Central memory CD4-positive, alpha-beta T cell (primary cell): Measurements from ENCODE around the gene RAB6D.
"Not testable (repeated sequence)": the region's sequence is repeated elsewhere in the genome, so short reads cannot be mapped to it uniquely, and the experiment has no call there.

Source experiments
- DNase-seq: peaks from one replicate; pipeline ENCODE4 v3.0.0; 2022

RAB6D gene

GRCh38 chr2:131365452-131365851 lies 1.5 kb upstream of the RAB6D start:
- no peak for DNase-seq

DNA sequence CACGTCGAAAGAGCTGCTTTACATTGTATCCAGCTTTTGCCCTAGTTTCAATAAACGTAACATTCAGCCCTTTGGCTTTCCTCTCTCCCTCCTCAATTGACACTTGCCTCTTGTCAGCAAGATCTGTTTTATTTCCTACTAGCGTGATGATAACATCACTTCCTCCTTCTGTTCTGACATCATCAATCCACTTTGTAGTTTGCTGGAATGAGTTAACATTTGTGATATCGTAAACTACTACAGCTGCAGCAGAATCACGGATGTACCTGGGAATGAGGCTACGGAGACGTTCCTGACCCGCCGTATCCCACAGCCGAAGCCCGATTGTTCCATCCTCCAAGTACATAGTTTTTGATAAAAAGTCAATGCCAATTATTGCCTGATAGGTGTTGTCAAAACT lies 755 bp downstream of the RAB6D start:
- not testable (repeated sequence) for DNase-seq

DNA sequence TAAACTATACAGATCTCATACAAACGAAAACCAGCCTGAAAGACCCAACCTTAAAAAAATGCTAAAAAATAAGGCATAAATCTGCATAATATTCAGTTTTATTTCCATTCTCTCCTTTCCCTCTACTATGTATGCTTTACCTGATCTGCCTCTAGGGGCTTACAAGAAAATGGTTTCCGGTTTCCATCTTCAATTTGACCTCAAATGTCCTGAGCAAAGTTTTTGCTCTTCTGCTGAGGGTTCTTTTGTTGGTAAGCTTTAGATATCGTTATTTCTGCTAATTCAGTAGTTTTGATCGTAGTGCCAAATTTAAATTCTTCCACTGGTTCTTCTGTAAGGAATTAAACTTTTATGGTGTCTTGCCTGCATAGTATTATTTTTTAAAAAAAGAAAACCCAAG lies 2.2 kb downstream of the RAB6D start:
- not testable (repeated sequence) for DNase-seq

DNA sequence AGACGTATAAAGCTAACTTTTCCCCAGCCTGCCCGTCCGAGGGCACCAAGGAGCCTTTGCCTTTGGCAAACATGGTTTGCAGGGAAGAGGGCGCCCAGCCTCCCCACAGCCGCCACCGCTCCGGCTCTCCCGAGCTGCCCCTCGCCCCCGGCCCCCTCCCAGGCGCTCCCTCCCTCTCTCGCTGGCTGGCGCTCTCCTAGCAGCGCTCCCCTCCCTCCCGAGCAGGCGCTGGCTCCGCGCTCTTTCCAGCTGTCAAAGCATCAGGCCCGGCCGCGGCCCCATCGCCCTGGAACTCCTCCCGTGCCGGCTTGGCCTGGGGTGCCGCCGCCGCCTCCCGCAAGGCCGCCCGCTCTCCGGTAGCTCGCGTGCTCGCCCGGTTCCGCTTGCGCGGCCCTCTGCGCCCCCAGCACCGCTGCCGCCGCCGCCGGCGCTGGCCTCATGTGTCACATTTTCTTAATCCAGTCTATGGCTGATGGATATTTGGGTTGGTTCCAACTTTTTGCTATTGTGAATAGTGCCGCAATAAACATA lies 10.7 kb downstream of the RAB6D start:
- DNase-seq = not testable (repeated sequence)

DNA sequence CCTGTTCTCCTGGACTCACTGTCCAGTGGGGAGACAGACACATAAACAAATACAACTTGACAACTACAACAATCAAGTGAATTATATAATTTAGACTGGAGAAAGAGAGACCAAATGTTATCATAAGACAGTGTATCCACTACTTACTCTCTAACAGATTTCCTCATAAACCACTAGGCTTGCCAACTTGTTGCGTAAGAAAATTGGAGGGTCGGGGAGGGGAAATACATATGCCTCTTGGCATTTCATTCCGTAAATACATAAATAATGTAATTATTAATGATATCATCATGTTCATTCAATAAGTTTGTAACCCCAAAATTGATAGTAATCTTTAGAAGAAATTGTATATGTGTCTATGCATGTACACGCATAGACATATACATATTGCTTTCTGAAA lies 14.9 kb downstream of the RAB6D start:
- no peak for DNase-seq

DNA sequence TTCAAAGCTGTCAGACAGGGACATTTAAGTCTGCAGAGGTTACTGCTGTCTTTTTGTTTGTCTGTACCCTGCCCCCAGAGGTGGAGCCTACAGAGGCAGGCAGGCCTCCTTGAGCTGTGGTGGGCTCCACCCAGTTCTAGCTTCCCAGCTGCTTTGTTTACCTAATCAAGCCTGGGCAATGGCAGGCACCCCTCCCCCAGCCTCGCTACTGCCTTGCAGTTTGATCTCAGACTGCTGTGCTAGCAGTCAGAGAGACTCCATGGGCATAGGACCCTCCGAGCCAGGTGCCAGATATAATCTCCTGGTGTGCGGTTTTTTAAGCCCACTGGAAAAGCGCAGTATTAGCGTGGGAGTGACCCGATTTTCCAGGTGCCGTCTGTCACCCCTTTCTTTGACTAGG lies 16.9 kb downstream of the RAB6D start:
- DNase-seq = not testable (repeated sequence)

- not testable (repeated sequence) for DNase-seq
These were observed 24.7 kb downstream of the RAB6D start for GRCh38 chr2:131339307-131339706.

GRCh38 chr2:131335319-131335718 lies 28.6 kb downstream of the RAB6D start:
- not testable (repeated sequence) for DNase-seq

DNA sequence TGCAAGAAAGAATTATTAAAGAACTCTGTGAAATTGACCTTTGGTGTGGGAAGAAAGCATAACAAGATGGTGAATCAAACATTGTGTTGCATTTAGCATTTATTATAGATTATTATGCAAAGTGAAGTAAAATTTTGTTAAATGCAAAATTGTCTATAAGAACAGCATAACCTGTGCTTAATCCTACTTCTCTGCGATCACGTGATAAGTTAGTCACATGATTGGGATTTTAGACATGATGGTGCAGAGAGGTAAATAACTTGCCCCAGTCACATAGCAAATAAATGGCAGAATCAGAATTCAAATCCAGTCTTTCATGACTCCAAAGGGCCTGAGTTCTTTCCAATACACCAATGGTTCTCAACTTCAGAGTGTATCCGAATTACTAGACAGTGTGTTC lies 31.3 kb downstream of the RAB6D start:
- DNase-seq = not testable (repeated sequence)

DNA sequence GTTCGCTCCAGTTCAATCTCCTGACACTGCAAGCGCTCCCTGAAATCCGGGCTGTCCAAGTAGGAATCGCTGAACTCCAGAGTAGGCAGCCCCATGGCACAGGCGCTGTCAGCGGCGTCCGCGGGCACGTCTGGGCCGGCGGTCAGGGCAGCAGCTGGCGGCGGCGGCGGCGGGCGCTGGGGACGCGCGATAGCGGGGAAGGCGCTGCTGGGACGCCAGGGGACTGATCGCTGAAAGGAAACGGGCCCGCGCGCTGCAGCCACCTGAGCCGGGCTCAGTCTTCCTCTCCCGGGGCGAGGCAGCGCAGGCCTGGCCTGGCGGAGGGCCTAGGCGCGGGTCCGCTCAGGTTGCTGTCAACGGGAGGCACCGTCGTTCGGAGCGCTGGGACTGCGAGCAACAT lies 33.0 kb downstream of the RAB6D start:
- DNase-seq = not testable (repeated sequence)

DNA sequence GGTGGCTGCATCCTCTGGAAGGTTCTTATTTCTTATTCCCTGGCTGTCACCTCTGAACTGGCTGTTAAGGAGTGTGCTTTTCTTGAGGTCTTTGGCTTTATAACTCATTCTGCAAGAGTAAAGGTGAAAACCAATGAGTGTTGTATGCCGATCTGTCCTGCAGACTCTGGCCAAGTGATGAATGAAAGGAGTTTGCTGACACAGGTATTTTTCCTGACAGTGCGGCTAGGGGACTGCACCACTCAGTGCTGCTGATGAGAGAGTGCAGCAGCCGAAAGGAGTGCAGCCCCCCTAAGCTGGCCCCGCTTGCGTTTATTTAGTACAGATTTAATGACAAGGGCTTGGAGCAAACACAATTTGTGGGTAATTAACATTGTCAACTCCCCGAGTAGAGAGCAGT lies 41.8 kb downstream of the RAB6D start:
- DNase-seq = no peak

DNA sequence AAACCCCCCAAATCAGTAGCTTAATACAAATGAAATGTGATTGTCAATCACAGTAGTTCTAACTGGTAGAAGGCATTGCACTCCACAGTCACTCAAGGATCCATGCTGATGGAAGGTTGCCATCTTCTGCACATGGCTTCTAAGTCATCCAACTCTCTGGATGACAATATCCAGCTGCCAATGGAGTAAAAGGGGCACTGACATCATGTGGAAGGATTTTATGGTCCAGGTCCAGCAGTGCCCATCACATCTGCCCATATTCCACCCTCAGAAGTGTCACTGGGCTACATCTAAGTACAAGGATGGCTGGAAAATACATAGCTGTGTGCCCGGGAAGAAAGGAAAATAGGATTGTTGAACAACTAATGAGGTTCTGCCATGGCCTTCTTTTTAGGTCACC lies 42.6 kb downstream of the RAB6D start:
- DNase-seq = not testable (repeated sequence)

GRCh38 chr2:131311001-131311400 lies 53.0 kb downstream of the RAB6D start:
- DNase-seq = not testable (repeated sequence)
